ENCODE measurements around the gene SERPING1. TPM values are rescaled to one million over a fixed set of nuclear protein-coding genes. Genes with fewer than 3 reads are reported as not detected.

Gene SERPING1
- total RNA-seq, 1 donor = 10.8 TPM

GRCh38 chr11:57646799-57647303, 49.4 kb downstream of the SERPING1 start:
- no peak overlapping the region for H3K4me3 ChIP-seq (ENCODE audit: low read depth, low read length)
- no peak for TF ChIP-seq CTCF (IDR thresholded peaks at IDR 0.05; ENCODE audit: insufficient read depth, low read depth, low read length)
- DNase-seq (ENCODE audit: low read depth) = no peak

- TF ChIP-seq CTCF (IDR thresholded peaks at IDR 0.05; ENCODE audit: insufficient read depth, low read depth, low read length) = no peak
- no peak for DNase-seq (ENCODE audit: low read depth)
- H3K4me3 ChIP-seq (ENCODE audit: low read depth, low read length) = no peak overlapping the region
Observed at GRCh38 chr11:57647372-57647771, 49.9 kb downstream of the SERPING1 start.

GRCh38 chr11:57647960-57648800, 50.7 kb downstream of the SERPING1 start:
- no peak for DNase-seq (ENCODE audit: low read depth)
- TF ChIP-seq CTCF (IDR thresholded peaks at IDR 0.05; ENCODE audit: insufficient read depth, low read depth, low read length) = no peak
- peak overlapping the region; percentile 70 for H3K4me3 ChIP-seq (ENCODE audit: low read depth, low read length)

- H3K4me3 ChIP-seq (ENCODE audit: low read depth, low read length) = peak overlapping the region; percentile 70
- no peak for DNase-seq (ENCODE audit: low read depth)
- no peak for TF ChIP-seq CTCF (IDR thresholded peaks at IDR 0.05; ENCODE audit: insufficient read depth, low read depth, low read length)
Observed at GRCh38 chr11:57648801-57649735, 51.6 kb downstream of the SERPING1 start.

- no peak for TF ChIP-seq CTCF (IDR thresholded peaks at IDR 0.05; ENCODE audit: insufficient read depth, low read depth, low read length)
- H3K4me3 ChIP-seq (ENCODE audit: low read depth, low read length) = peak within 1 kb of the TSS; percentile 70
- DNase-seq (ENCODE audit: low read depth) = peak; percentile 84
Observed at GRCh38 chr11:57649826-57650738, 52.6 kb downstream of the SERPING1 start, which contains the start of gene YPEL4. Gene YPEL4 (minus strand): TSS chr11:57649912. CDS start chr11:57647107, 2,805 bp downstream.

- no peak overlapping the region for H3K4me3 ChIP-seq (ENCODE audit: low read depth, low read length)
- no peak for TF ChIP-seq CTCF (IDR thresholded peaks at IDR 0.05; ENCODE audit: insufficient read depth, low read depth, low read length)
- DNase-seq (ENCODE audit: low read depth) = no peak
Observed at GRCh38 chr11:57650739-57651090, 53.2 kb downstream of the SERPING1 start.
